GM23248 (cell line): ENCODE results near the gene SARDH. TPM values are rescaled to one million over a fixed set of nuclear protein-coding genes. Genes with fewer than 3 reads are reported as not detected.

ENCODE experiments used
- DNase-seq: peaks from one replicate; pipeline ENCODE4 v3.0.0-alpha.2; 2015
- H2AFZ ChIP-seq: fragments of 200-600 bp; sonication (generic); 2 replicates; pipeline ENCODE4 v1.6.1; 2016; ENCODE audit warnings: antibody characterized with exemption
- H3F3A ChIP-seq: fragments of 200-600 bp; sonication (generic); 2 replicates; pipeline ENCODE4 v1.6.1; 2016; ENCODE audit warnings: mild to moderate bottlenecking, antibody characterized with exemption, mixed run types; ENCODE audit not compliant: insufficient read depth
- H3K27ac ChIP-seq: fragments of 200-600 bp; sonication (generic); 2 replicates; pipeline ENCODE4 v1.5.1; 2016; ENCODE audit warnings: mild to moderate bottlenecking
- H3K27me3 ChIP-seq: fragments of 200-600 bp; sonication (generic); replicated peaks from 2 replicates; pipeline ENCODE4 v1.6.1; 2016; ENCODE audit warnings: mild to moderate bottlenecking; ENCODE audit not compliant: insufficient read depth
- H3K36me3 ChIP-seq: fragments of 200-600 bp; sonication (generic); 2 replicates; pipeline ENCODE4 v1.6.1; 2016; ENCODE audit warnings: low read depth, mild to moderate bottlenecking
- H3K4me1 ChIP-seq: fragments of 200-600 bp; sonication (generic); 2 replicates; pipeline ENCODE4 v1.6.1; 2016; ENCODE audit warnings: mild to moderate bottlenecking; ENCODE audit not compliant: insufficient read depth
- H3K4me2 ChIP-seq: fragments of 200-600 bp; sonication (generic); one replicate; pipeline ENCODE4 v1.6.1; 2016; ENCODE audit warnings: mild to moderate bottlenecking; ENCODE audit not compliant: unreplicated experiment
- H3K4me3 ChIP-seq: fragments of 200-600 bp; sonication (generic); 2 replicates; pipeline ENCODE4 v1.5.1; 2016; ENCODE audit warnings: mild to moderate bottlenecking
- H3K79me2 ChIP-seq: fragments of 200-600 bp; sonication (generic); 2 replicates; pipeline ENCODE4 v1.6.1; 2016; ENCODE audit warnings: mild to moderate bottlenecking; ENCODE audit not compliant: insufficient read depth
- H3K9ac ChIP-seq: fragments of 200-600 bp; sonication (generic); 2 replicates; pipeline ENCODE4 v1.6.1; 2016; ENCODE audit warnings: mild to moderate bottlenecking
- H3K9me2 ChIP-seq: fragments of 200-600 bp; sonication (generic); 2 replicates; pipeline ENCODE4 v1.6.1; 2016; ENCODE audit warnings: mixed run types, mild to moderate bottlenecking, moderate library complexity; ENCODE audit not compliant: insufficient read depth
- H3K9me3 ChIP-seq: fragments of 200-600 bp; sonication (generic); one replicate; pipeline ENCODE4 v1.6.1; 2017; ENCODE audit warnings: low read depth
- H4K20me1 ChIP-seq: fragments of 200-600 bp; sonication (generic); 2 replicates; pipeline ENCODE4 v1.6.0; 2016; ENCODE audit not compliant: insufficient read depth
- EZH2 ChIP-seq: fragments of 200-600 bp; sonication (generic); IDR thresholded peaks from 2 replicates; pipeline ENCODE4 v1.6.1; 2018; ENCODE audit warnings: antibody characterized with exemption, mild to moderate bottlenecking; ENCODE audit not compliant: insufficient read depth, poor library complexity, severe bottlenecking
- EZH2phosphoT487 ChIP-seq: fragments of 200-600 bp; sonication (generic); IDR thresholded peaks from 2 replicates; pipeline ENCODE4 v1.6.1; 2018; ENCODE audit warnings: antibody characterized with exemption, moderate library complexity, mild to moderate bottlenecking, low read depth; ENCODE audit not compliant: insufficient read depth
- WGBS, 2 experiments: methylation state at CpG; one replicate each; pipeline ENCODE4 v1.1.6; 2015 to 2017; ENCODE audit warnings: low lambda C conversion rate in 2 of 2, low coverage in 1 of 2; ENCODE audit errors: missing lambda C conversion rate in 2 of 2; 5-methylcytosine and 5-hydroxymethylcytosine counted together
- in situ Hi-C: fragments of 300-500 bp; cut with MboI; formaldehyde crosslinking; loops from 2 replicates; pipeline ENCODE4 v1.15.0; 2020
- polyA plus RNA-seq: library from polyadenylated mRNA; unstranded; fragments of >200 nt; fragmentation: Nextera tagmentation; extraction: Ambion mirVana; gene quantifications from 2 replicates; pipeline ENCODE4 v1.2.1, GENCODE V29; 2016
- total RNA-seq: library from RNA; depleted of rRNA; stranded (reverse); fragments of >200 nt; shearing (Covaris generic); gene quantifications from 2 replicates; pipeline ENCODE4 v1.2.3, GENCODE V29; 2014

Gene SARDH
- total and polyA plus RNA-seq, 2 experiments from 2014 or later: 0.16 to 2.4 TPM

GRCh38 chr9:133632806-133633680 is 105.1 kb downstream of the SARDH start:
- Histone ChIP-seq H3K9ac (no peak overlapping the region), H3K4me1 (no peaks in the 10 kb centered on the region), H3K4me2 (no peak overlapping the region), H3K36me3 (no peaks in the 10 kb centered on the region), H3K27me3 (peaks cover 39% of the 10 kb centered on the region), H3K9me3 (no peaks in the 10 kb centered on the region), H3F3A (no peaks in the 10 kb centered on the region), H3K4me3 (no peak overlapping the region), H3K27ac (no peak overlapping the region), H4K20me1 (no peaks in the 10 kb centered on the region), H2AFZ (no peak overlapping the region), H3K9me2 (no peaks in the 10 kb centered on the region), H3K79me2 (no peaks in the 10 kb centered on the region)
- no peak for DNase-seq
- no peak for TF ChIP-seq EZH2
- no peak for TF ChIP-seq EZH2phosphoT487
- 34 to 36% methylated on average over 19 to 27 of the region's 27 CpGs for WGBS, 2 experiments
- in situ Hi-C loops: no loop called here

GRCh38 chr9:133631111-133631510 is 107.0 kb downstream of the SARDH start:
- Histone ChIP-seq H3K9me3 (no peaks in the 10 kb centered on the region), H3K79me2 (no peaks in the 10 kb centered on the region), H3K27me3 (peaks cover 31% of the 10 kb centered on the region), H2AFZ (no peak overlapping the region), H3K4me2 (no peak overlapping the region), H4K20me1 (no peaks in the 10 kb centered on the region), H3F3A (no peaks in the 10 kb centered on the region), H3K27ac (no peak overlapping the region), H3K4me1 (no peaks in the 10 kb centered on the region), H3K36me3 (no peaks in the 10 kb centered on the region), H3K9me2 (no peaks in the 10 kb centered on the region), H3K4me3 (no peak overlapping the region), H3K9ac (no peak overlapping the region)
- 68 to 76% methylated on average over 12 of the region's 12 CpGs for WGBS, 2 experiments
- DNase-seq: no peak
- in situ Hi-C loops: no loop called here
- no peak for TF ChIP-seq EZH2
- no peak for TF ChIP-seq EZH2phosphoT487

- DNase-seq: no peak
- H2AFZ ChIP-seq: no peak overlapping the region
- no peaks in the 10 kb centered on the region for H3K4me1 ChIP-seq
- WGBS, 2 experiments: 63 to 69% methylated on average over 18 to 23 of the region's 23 CpGs
- no peak overlapping the region for H3K9ac ChIP-seq
- H3K27ac ChIP-seq: no peak overlapping the region
- H3K9me3 ChIP-seq: no peaks in the 10 kb centered on the region
- TF ChIP-seq EZH2phosphoT487 (no peak), EZH2 (no peak)
- H3K4me2 ChIP-seq: no peak overlapping the region
- H3F3A ChIP-seq: no peaks in the 10 kb centered on the region
- H3K36me3 ChIP-seq: no peaks in the 10 kb centered on the region
- H3K79me2 ChIP-seq: no peaks in the 10 kb centered on the region
- no peaks in the 10 kb centered on the region for H3K9me2 ChIP-seq
- in situ Hi-C loops: no loop called here
- no peaks in the 10 kb centered on the region for H4K20me1 ChIP-seq
- H3K27me3 ChIP-seq: peaks cover 23% of the 10 kb centered on the region
- H3K4me3 ChIP-seq: no peak overlapping the region
These were observed 108.7 kb downstream of the SARDH start for GRCh38 chr9:133629221-133630110.

GRCh38 chr9:133628766-133629165 is 109.4 kb downstream of the SARDH start:
- Histone ChIP-seq H3K79me2 (no peaks in the 10 kb centered on the region), H3K27me3 (peaks cover 16% of the 10 kb centered on the region), H3K9me3 (no peaks in the 10 kb centered on the region), H3K4me1 (no peaks in the 10 kb centered on the region), H3F3A (no peaks in the 10 kb centered on the region), H3K9ac (no peak overlapping the region), H3K27ac (no peak overlapping the region), H2AFZ (no peak overlapping the region), H3K4me3 (no peak overlapping the region), H3K4me2 (no peak overlapping the region), H3K36me3 (no peaks in the 10 kb centered on the region), H4K20me1 (no peaks in the 10 kb centered on the region), H3K9me2 (no peaks in the 10 kb centered on the region)
- WGBS, 2 experiments: 48 to 53% methylated on average over 8 of the region's 8 CpGs
- in situ Hi-C loops: no loop called here
- no peak for DNase-seq
- TF ChIP-seq EZH2 (no peak), EZH2phosphoT487 (no peak)
